BLaER1 treated with 17β-estradiol and CSF1 and Interleukin-3, amounts not matched to agents 10 nM and 100 nM (cell line): Measurements from ENCODE around the gene SEPTIN11.

ENCODE experiments used
- H3K27ac ChIP-seq, 11 experiments: shearing (Covaris generic); formaldehyde crosslinking; 2 replicates each; pipeline ENCODE4 v1.8.1; 2022
- H3K27me3 ChIP-seq, 11 experiments: shearing (Covaris generic); formaldehyde crosslinking; 2 replicates each; pipeline ENCODE4 v1.8.1; 2022
- H3K36me3 ChIP-seq, 11 experiments: shearing (Covaris generic); formaldehyde crosslinking; 2 replicates each; pipeline ENCODE4 v1.8.1; 2022
- H3K4me1 ChIP-seq, 10 experiments: shearing (Covaris generic); formaldehyde crosslinking; 2 replicates each; pipeline ENCODE4 v1.8.1; 2022
- H3K4me2 ChIP-seq, 11 experiments: shearing (Covaris generic); formaldehyde crosslinking; 2 replicates each; pipeline ENCODE4 v1.8.1; 2022
- H3K4me3 ChIP-seq, 10 experiments: shearing (Covaris generic); formaldehyde crosslinking; 2 replicates each; pipeline ENCODE4 v1.8.1; 2022
- H3K9ac ChIP-seq, 11 experiments: shearing (Covaris generic); formaldehyde crosslinking; 2 replicates each; pipeline ENCODE4 v1.8.1; 2022
- H3K9me3 ChIP-seq, 11 experiments: shearing (Covaris generic); formaldehyde crosslinking; replicated peaks in 1 of 11; 2 replicates each; pipeline ENCODE4 v1.8.1; 2022
- H4K20me1 ChIP-seq, 11 experiments: shearing (Covaris generic); formaldehyde crosslinking; 2 replicates each; pipeline ENCODE4 v1.8.1; 2022
- Cebpa-rat ChIP-seq, 11 experiments: shearing (Covaris generic); IDR thresholded peaks; 2 replicates each; pipeline ENCODE4 v1.8.1; 2022

The SEPTIN11 gene

GRCh38 chr4:76979236-76979635 is 29.7 kb downstream of the SEPTIN11 start:
- peak overlapping the region in 2 of 11 experiments; percentile 64 to 70; a peak in 1 of 22 replicates for H3K4me2 ChIP-seq
- H3K4me1 ChIP-seq, result peaks cover 33 to 80% (median 38%) of the 10 kb centered on the region in 10 experiments
- H3K27me3 ChIP-seq, result no peaks in the 10 kb centered on the region
- no peak overlapping the region for H3K4me3 ChIP-seq
- peaks cover 0 to 35% (median 17%) of the 10 kb centered on the region in 11 experiments; a peak in 16 of 22 replicates for H3K9me3 ChIP-seq
- H3K27ac ChIP-seq, result no peak overlapping the region
- no peak for TF ChIP-seq Cebpa-rat (IDR thresholded peaks at IDR 0.05)
- H3K9ac ChIP-seq, result no peak overlapping the region
- H4K20me1 ChIP-seq, result peaks cover 0 to 33% (median 0%) of the 10 kb centered on the region in 11 experiments; a peak in 6 of 22 replicates
- H3K36me3 ChIP-seq, result peaks cover 0 to 61% (median 29%) of the 10 kb centered on the region in 11 experiments; a peak in 19 of 22 replicates

DNA sequence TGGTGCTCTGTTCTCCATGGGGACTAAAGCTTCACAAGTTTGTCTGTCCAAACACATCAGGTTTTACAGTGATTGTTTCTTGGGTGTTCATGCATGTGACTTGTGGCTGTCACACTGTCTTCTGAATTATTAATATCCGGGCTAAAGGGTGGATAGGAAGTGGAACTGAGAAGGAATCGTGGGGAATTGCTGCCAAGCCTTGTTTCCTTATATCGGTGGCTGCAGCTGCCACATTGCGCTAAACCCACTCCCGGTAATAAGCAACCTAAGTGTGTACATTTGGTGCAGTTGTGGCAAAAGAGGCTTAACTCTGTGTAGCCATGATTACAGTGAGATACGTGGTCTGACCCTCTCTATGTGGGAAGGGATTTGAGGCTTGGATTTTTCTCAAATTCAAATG is 30.7 kb downstream of the SEPTIN11 start:
- H3K9ac ChIP-seq, result no peak overlapping the region
- H3K36me3 ChIP-seq, result peaks cover 0 to 52% (median 18%) of the 10 kb centered on the region in 11 experiments; a peak in 17 of 22 replicates
- peaks cover 0 to 30% (median 9%) of the 10 kb centered on the region in 11 experiments; a peak in 12 of 22 replicates for H3K9me3 ChIP-seq
- TF ChIP-seq Cebpa-rat (IDR thresholded peaks at IDR 0.05), result no peak
- peaks cover 0 to 26% (median 0%) of the 10 kb centered on the region in 11 experiments; a peak in 6 of 22 replicates for H4K20me1 ChIP-seq
- no peaks in the 10 kb centered on the region for H3K27me3 ChIP-seq
- peak overlapping the region in 4 of 11 experiments; percentile 1 to 77 (median 58); a peak in 6 of 22 replicates for H3K4me2 ChIP-seq
- no peak overlapping the region for H3K4me3 ChIP-seq
- H3K27ac ChIP-seq, result peak overlapping the region in 1 of 11 experiments; percentile 1; a peak in 1 of 22 replicates
- H3K4me1 ChIP-seq, result peaks cover 41 to 86% (median 47%) of the 10 kb centered on the region in 10 experiments

GRCh38 chr4:76981644-76982043 is 32.1 kb downstream of the SEPTIN11 start:
- no peak for TF ChIP-seq Cebpa-rat (IDR thresholded peaks at IDR 0.05)
- H3K4me2 ChIP-seq, result peak overlapping the region in 10 of 11 experiments; percentile 10 to 90 (median 68); a peak in 15 of 22 replicates

DNA sequence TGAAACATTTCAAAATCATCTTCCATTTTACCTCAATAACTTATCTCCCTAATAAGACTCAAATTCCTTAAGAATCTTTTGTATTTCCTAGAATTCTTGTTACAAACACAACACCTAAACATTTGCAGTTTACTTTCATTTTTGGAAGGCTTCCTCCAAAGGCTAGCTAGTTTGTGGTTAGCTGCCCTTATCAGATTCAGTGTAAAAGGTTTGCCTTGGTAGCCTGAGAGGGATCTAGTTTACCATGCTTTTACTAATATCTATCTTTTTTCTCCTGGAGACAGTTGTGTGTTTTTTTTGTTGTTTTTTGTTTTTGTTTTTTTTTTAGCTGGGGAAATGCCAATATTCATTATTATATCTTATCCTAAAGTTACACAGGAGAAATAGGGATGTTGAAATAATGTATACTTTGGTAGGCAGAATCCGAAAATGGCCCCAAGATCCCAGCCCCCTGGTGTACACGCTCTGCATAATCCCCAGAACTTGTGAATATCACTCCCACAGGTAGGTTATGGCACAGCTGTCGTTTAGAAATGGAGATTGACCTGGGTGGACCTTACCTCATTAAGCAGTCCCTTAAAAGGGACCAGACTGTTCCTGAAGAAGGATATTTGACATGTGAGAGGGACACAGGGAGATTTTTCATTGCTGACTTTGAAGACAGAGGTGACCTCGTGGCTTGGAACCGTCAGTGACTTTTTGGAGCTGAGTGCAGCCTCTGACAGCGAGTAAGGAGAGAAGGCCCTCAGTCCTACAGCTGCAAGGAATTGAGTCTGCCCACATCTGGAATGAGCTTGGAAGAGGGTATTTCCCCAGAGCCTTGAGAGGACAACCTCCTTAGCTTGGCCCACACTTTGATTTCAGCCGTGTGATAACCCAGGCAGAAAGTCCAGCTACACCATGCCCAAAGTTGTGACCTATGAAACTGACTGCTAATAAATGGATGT is 33.4 kb downstream of the SEPTIN11 start:
- peaks cover 0 to 26% (median 8%) of the 10 kb centered on the region in 11 experiments; a peak in 9 of 22 replicates for H3K9me3 ChIP-seq
- H4K20me1 ChIP-seq, result peaks cover 0 to 31% (median 0%) of the 10 kb centered on the region in 11 experiments; a peak in 6 of 22 replicates
- peak overlapping the region in 5 of 11 experiments; percentile 4 to 71 (median 48); a peak in 6 of 22 replicates for H3K27ac ChIP-seq
- peaks cover 35 to 95% (median 40%) of the 10 kb centered on the region in 10 experiments for H3K4me1 ChIP-seq
- H3K36me3 ChIP-seq, result peaks cover 0 to 62% (median 23%) of the 10 kb centered on the region in 11 experiments; a peak in 20 of 22 replicates
- no peak overlapping the region for H3K4me3 ChIP-seq
- H3K27me3 ChIP-seq, result no peaks in the 10 kb centered on the region
- peak overlapping the region; percentile 59 to 90 (median 65); a peak in 20 of 22 replicates for H3K4me2 ChIP-seq
- no peak for TF ChIP-seq Cebpa-rat (IDR thresholded peaks at IDR 0.05)
- no peak overlapping the region for H3K9ac ChIP-seq

More at GRCh38 chr4:76981644-76982043, 32.1 kb downstream of the SEPTIN11 start:
- Histone ChIP-seq H4K20me1 (peaks cover 0 to 34% (median 0%) of the 10 kb centered on the region in 11 experiments; a peak in 6 of 22 replicates), H3K9ac (no peak overlapping the region), H3K36me3 (peaks cover 0 to 50% (median 13%) of the 10 kb centered on the region in 11 experiments; a peak in 12 of 22 replicates), H3K4me3 (no peak overlapping the region), H3K27ac (no peak overlapping the region; a peak in 1 of 22 replicates), H3K27me3 (no peaks in the 10 kb centered on the region), H3K9me3 (peaks cover 0 to 25% (median 6%) of the 10 kb centered on the region in 11 experiments; a peak in 7 of 22 replicates), H3K4me1 (peaks cover 41 to 99% (median 47%) of the 10 kb centered on the region in 10 experiments)

GRCh38 chr4:76984127-76984526 is 34.6 kb downstream of the SEPTIN11 start:
- TF ChIP-seq Cebpa-rat (IDR thresholded peaks at IDR 0.05), result no peak
- Histone ChIP-seq H3K4me2 (peak overlapping the region; percentile 59 to 90 (median 65)), H4K20me1 (peaks cover 0 to 19% (median 0%) of the 10 kb centered on the region in 11 experiments; a peak in 3 of 22 replicates), H3K36me3 (peaks cover 0 to 63% (median 25%) of the 10 kb centered on the region in 11 experiments; a peak in 19 of 22 replicates), H3K4me1 (peaks cover 33 to 83% (median 37%) of the 10 kb centered on the region in 10 experiments), H3K9ac (peak overlapping the region in 3 of 11 experiments; percentile 17 to 51 (median 24); a peak in 2 of 22 replicates), H3K4me3 (peak overlapping the region in 3 of 10 experiments; percentile 5 to 40 (median 12); a peak in 6 of 20 replicates), H3K27ac (peak overlapping the region in 10 of 11 experiments; percentile 19 to 71 (median 37); a peak in 17 of 22 replicates), H3K27me3 (no peaks in the 10 kb centered on the region), H3K9me3 (peaks cover 0 to 30% (median 19%) of the 10 kb centered on the region in 11 experiments; a peak in 18 of 22 replicates)

DNA sequence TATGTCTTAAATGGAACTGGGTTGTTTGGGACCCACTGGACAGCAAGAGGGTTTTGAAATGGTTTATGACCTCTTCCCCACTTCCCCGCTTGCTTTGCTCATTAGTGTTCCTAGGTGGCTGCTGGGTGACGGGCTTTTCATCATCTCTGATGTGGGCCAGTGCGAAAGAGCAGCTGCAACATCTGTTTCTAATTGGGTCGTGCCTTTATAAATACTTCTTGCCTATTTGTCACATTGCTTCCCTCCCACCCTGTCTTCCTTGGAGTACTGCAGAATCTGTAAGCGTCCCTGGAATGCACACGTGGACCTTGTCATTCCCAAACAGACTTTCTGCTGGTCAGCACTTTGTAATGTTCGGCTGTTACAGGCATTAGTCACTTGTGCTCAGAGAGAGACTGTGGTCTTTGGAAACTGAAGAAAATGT is 35.2 kb downstream of the SEPTIN11 start:
- Histone ChIP-seq H3K9ac (peak overlapping the region in 2 of 11 experiments; percentile 25 to 51; a peak in 2 of 22 replicates), H3K4me2 (peak overlapping the region; percentile 59 to 90 (median 65); a peak in 21 of 22 replicates), H4K20me1 (peaks cover 0 to 12% (median 0%) of the 10 kb centered on the region in 11 experiments; a peak in 3 of 22 replicates), H3K4me3 (peak overlapping the region in 2 of 10 experiments; percentile 5 to 40; a peak in 4 of 20 replicates), H3K27me3 (no peaks in the 10 kb centered on the region), H3K4me1 (peaks cover 33 to 77% (median 37%) of the 10 kb centered on the region in 10 experiments), H3K36me3 (peaks cover 6 to 68% (median 31%) of the 10 kb centered on the region in 11 experiments; a peak in 21 of 22 replicates), H3K9me3 (peaks cover 6 to 37% (median 26%) of the 10 kb centered on the region in 11 experiments; a peak in 21 of 22 replicates), H3K27ac (peak overlapping the region in 10 of 11 experiments; percentile 11 to 71 (median 32); a peak in 13 of 22 replicates)
- no peak for TF ChIP-seq Cebpa-rat (IDR thresholded peaks at IDR 0.05)

- no peak overlapping the region for H3K27ac ChIP-seq
Observed at GRCh38 chr4:76987153-76987591, 37.6 kb downstream of the SEPTIN11 start.

GRCh38 chr4:76987685-76988084 is 38.1 kb downstream of the SEPTIN11 start:
- no peak for TF ChIP-seq Cebpa-rat (IDR thresholded peaks at IDR 0.05)
- peaks cover 22 to 64% (median 26%) of the 10 kb centered on the region in 10 experiments for H3K4me1 ChIP-seq
- peaks cover 11 to 44% (median 34%) of the 10 kb centered on the region in 11 experiments; a peak in 21 of 22 replicates for H3K9me3 ChIP-seq
- peak overlapping the region in 1 of 11 experiments; percentile 77; a peak in 2 of 22 replicates for H3K4me2 ChIP-seq
- H3K36me3 ChIP-seq, result peaks cover 12 to 75% (median 45%) of the 10 kb centered on the region in 11 experiments; a peak in 21 of 22 replicates
- peaks cover 0 to 12% (median 0%) of the 10 kb centered on the region in 11 experiments; a peak in 5 of 22 replicates for H4K20me1 ChIP-seq
- H3K9ac ChIP-seq, result no peak overlapping the region
- no peaks in the 10 kb centered on the region for H3K27me3 ChIP-seq
- H3K27ac ChIP-seq, result no peak overlapping the region
- no peak overlapping the region for H3K4me3 ChIP-seq

More at GRCh38 chr4:76987153-76987591, 37.6 kb downstream of the SEPTIN11 start:
- no peak for TF ChIP-seq Cebpa-rat (IDR thresholded peaks at IDR 0.05)
- Histone ChIP-seq H3K36me3 (peaks cover 12 to 75% (median 45%) of the 10 kb centered on the region in 11 experiments; a peak in 21 of 22 replicates), H4K20me1 (peaks cover 0 to 12% (median 0%) of the 10 kb centered on the region in 11 experiments; a peak in 5 of 22 replicates), H3K4me2 (peak overlapping the region in 2 of 11 experiments; percentile 10 to 77; a peak in 2 of 22 replicates), H3K27me3 (no peaks in the 10 kb centered on the region), H3K4me1 (peaks cover 27 to 69% (median 31%) of the 10 kb centered on the region in 10 experiments), H3K9me3 (peaks cover 11 to 44% (median 34%) of the 10 kb centered on the region in 11 experiments; a peak in 21 of 22 replicates), H3K4me3 (no peak overlapping the region), H3K9ac (no peak overlapping the region)
